Lower leg skin (tissue), 3 donors: ENCODE measurements around the gene TNFRSF11A.

ENCODE experiments used
- CTCF ChIP-seq, 3 donors: fragments of 450-650 bp; IDR thresholded peaks; one replicate each; pipeline ENCODE4 v1.5.1; 2016; ENCODE audit warnings: antibody characterized with exemption in 3 of 3, mild to moderate bottlenecking in 3 of 3, moderate library complexity in 2 of 3
- POLR2A ChIP-seq, 2 donors: fragments of 450-650 bp; IDR thresholded peaks; one replicate each; pipeline ENCODE4 v1.6.1; 2016 to 2017; ENCODE audit warnings: antibody characterized with exemption in 2 of 2, mild to moderate bottlenecking in 1 of 2, moderate library complexity in 1 of 2

GRCh38 chr18:62364558-62364957 lies 39.4 kb downstream of the TNFRSF11A start:
- TF ChIP-seq CTCF (IDR thresholded peaks at IDR 0.05) (no peak), POLR2A (IDR thresholded peaks at IDR 0.05) (no peak)
